GM19238 (cell line): ENCODE measurements around the gene RPL3.
A peak's percentile ranks its signal among the peaks of the same experiment; 100 is the strongest.

Experiments used
- DNase-seq: peaks from one replicate; pipeline ENCODE4 v3.0.0; 2011; ENCODE audit warnings: low spot score; ENCODE audit not compliant: insufficient read length

The RPL3 gene

GRCh38 chr22:39299829-39300178 is 19.6 kb downstream of the RPL3 start:
- no peak for DNase-seq

- no peak for DNase-seq
Measured at GRCh38 chr22:39298241-39298987, 21.0 kb downstream of the RPL3 start.

GRCh38 chr22:39297490-39298240 is 21.8 kb downstream of the RPL3 start:
- DNase-seq = no peak

- no peak for DNase-seq
Measured at GRCh38 chr22:39296981-39297489, 22.4 kb downstream of the RPL3 start.

GRCh38 chr22:39296535-39296934 is 22.9 kb downstream of the RPL3 start:
- no peak for DNase-seq

GRCh38 chr22:39294571-39295468 is 24.6 kb downstream of the RPL3 start:
- DNase-seq = no peak

GRCh38 chr22:39293766-39294368 is 25.6 kb downstream of the RPL3 start:
- no peak for DNase-seq

GRCh38 chr22:39292561-39293074 is 26.8 kb downstream of the RPL3 start:
- no peak for DNase-seq

GRCh38 chr22:39292031-39292462 is 27.4 kb downstream of the RPL3 start:
- no peak for DNase-seq

GRCh38 chr22:39291523-39291922 is 27.9 kb downstream of the RPL3 start:
- no peak for DNase-seq

GRCh38 chr22:39290724-39291161 is 28.7 kb downstream of the RPL3 start:
- no peak for DNase-seq

GRCh38 chr22:39289975-39290720 is 29.3 kb downstream of the RPL3 start:
- DNase-seq = no peak

GRCh38 chr22:39289533-39289932 is 29.9 kb downstream of the RPL3 start:
- no peak for DNase-seq

GRCh38 chr22:39288135-39288898 is 31.1 kb downstream of the RPL3 start:
- DNase-seq = no peak

- peak; percentile 68 for DNase-seq
Measured at GRCh38 chr22:39287076-39287725, 32.2 kb downstream of the RPL3 start.

GRCh38 chr22:39284983-39285382 is 34.4 kb downstream of the RPL3 start:
- DNase-seq = no peak

- no peak for DNase-seq
Measured at GRCh38 chr22:39284142-39284980, 35.1 kb downstream of the RPL3 start.
